Activated T-cell treated with anti-CD3 and anti-CD28 coated beads, Interleukin-2, amount 50 U/mL, for 1 hour (primary cell): ENCODE data around the gene DUSP1.

Experiments used
- DNase-seq: peaks from one replicate; pipeline ENCODE4 v3.0.0-alpha.2; 2020

DUSP1 gene

GRCh38 chr5:172723508-172723907 lies 47.5 kb downstream of the DUSP1 start:
- no peak for DNase-seq

GRCh38 chr5:172722327-172722815 lies 48.6 kb downstream of the DUSP1 start:
- no peak for DNase-seq

- no peak for DNase-seq
These were observed 49.3 kb downstream of the DUSP1 start for GRCh38 chr5:172721455-172722326.

GRCh38 chr5:172720655-172721054 lies 50.3 kb downstream of the DUSP1 start:
- no peak for DNase-seq

- DNase-seq = no peak
These were observed 51.8 kb downstream of the DUSP1 start for GRCh38 chr5:172719211-172719610.

- no peak for DNase-seq
These were observed 52.4 kb downstream of the DUSP1 start for GRCh38 chr5:172718527-172719114.
